Measurements from ENCODE around the gene SUV39H2.

GRCh38 chr10:14852236-14852635 lies 26.4 kb upstream of the SUV39H2 start:
- no peak for TF ChIP-seq CTCF (IDR thresholded peaks at IDR 0.05)
- no peak for TF ChIP-seq EP300 (IDR thresholded peaks at IDR 0.05)

All from esophagus muscularis mucosa (tissue), 3 donors.